HCEC 1CT (cell line): ENCODE data around the gene COL26A1.
A peak's percentile ranks its signal among the peaks of the same experiment; 100 is the strongest.
"Not testable (repeated sequence)": the region's sequence is repeated elsewhere in the genome, so short reads cannot be mapped to it uniquely, and the experiment has no call there.

Source experiments
- DNase-seq: peaks from one replicate; pipeline ENCODE4 v3.0.0-alpha.2; 2017

COL26A1 gene

GRCh38 chr7:101505510-101505909, 142.8 kb downstream of the COL26A1 start:
- not testable (repeated sequence) for DNase-seq

GRCh38 chr7:101506531-101506930, 143.9 kb downstream of the COL26A1 start:
- DNase-seq: no peak

GRCh38 chr7:101507327-101507726, 144.7 kb downstream of the COL26A1 start:
- no peak for DNase-seq

GRCh38 chr7:101507791-101508252, 145.1 kb downstream of the COL26A1 start:
- peak; percentile 20 for DNase-seq

- no peak for DNase-seq
Measured at GRCh38 chr7:101510297-101510696, 147.6 kb downstream of the COL26A1 start.

- no peak for DNase-seq
Measured at GRCh38 chr7:101511965-101512364, 149.3 kb downstream of the COL26A1 start.

- no peak for DNase-seq
Measured at GRCh38 chr7:101516851-101517250, 154.2 kb downstream of the COL26A1 start.

GRCh38 chr7:101517304-101517703, 154.6 kb downstream of the COL26A1 start:
- DNase-seq: no peak

GRCh38 chr7:101518336-101518735, 155.7 kb downstream of the COL26A1 start:
- peak; percentile 56 for DNase-seq

- DNase-seq: peak; percentile 91
Measured at GRCh38 chr7:101519324-101520023, 156.8 kb downstream of the COL26A1 start.

- DNase-seq: no peak
Measured at GRCh38 chr7:101521430-101521925, 158.8 kb downstream of the COL26A1 start.

- no peak for DNase-seq
Measured at GRCh38 chr7:101522021-101522420, 159.3 kb downstream of the COL26A1 start.

- no peak for DNase-seq
Measured at GRCh38 chr7:101527844-101528667, 165.4 kb downstream of the COL26A1 start.

- no peak for DNase-seq
Measured at GRCh38 chr7:101529560-101529959, 166.9 kb downstream of the COL26A1 start.

- no peak for DNase-seq
Measured at GRCh38 chr7:101531726-101532357, 169.2 kb downstream of the COL26A1 start.

GRCh38 chr7:101532400-101533102, 169.9 kb downstream of the COL26A1 start:
- no peak for DNase-seq

GRCh38 chr7:101533103-101533465, 170.4 kb downstream of the COL26A1 start:
- DNase-seq: no peak

GRCh38 chr7:101534015-101534803, 171.5 kb downstream of the COL26A1 start:
- DNase-seq: no peak

- no peak for DNase-seq
Measured at GRCh38 chr7:101534873-101535272, 172.2 kb downstream of the COL26A1 start.

- DNase-seq: no peak
Measured at GRCh38 chr7:101535351-101535751, 172.7 kb downstream of the COL26A1 start.

GRCh38 chr7:101536232-101536631, 173.6 kb downstream of the COL26A1 start:
- no peak for DNase-seq

GRCh38 chr7:101536668-101537067, 174.0 kb downstream of the COL26A1 start:
- DNase-seq: no peak
